ENCODE results near the gene POP5.

The POP5 gene

GRCh38 chr12:120573560-120573959 lies 7.6 kb downstream of the POP5 start:
- Histone ChIP-seq H3K4me1 (ENCODE audit: control insufficient read depth in 1 of 2, insufficient read depth in 1 of 2, low read depth in 1 of 2, low read length in 1 of 2) (no peaks in the 10 kb centered on the region), H3K27ac (no peak overlapping the region), H3K9me3 (no peaks in the 10 kb centered on the region), H3K4me3 (ENCODE audit: low read depth in 1 of 2, low read length in 1 of 2) (no peak overlapping the region), H3K27me3 (no peaks in the 10 kb centered on the region), H3K36me3 (peaks cover 100% of the 10 kb centered on the region)
- no peak for TF ChIP-seq CTCF (IDR thresholded peaks at IDR 0.05)

GRCh38 chr12:120571299-120571698 lies 9.9 kb downstream of the POP5 start:
- Histone ChIP-seq H3K4me1 (ENCODE audit: control insufficient read depth in 1 of 2, insufficient read depth in 1 of 2, low read depth in 1 of 2, low read length in 1 of 2) (no peaks in the 10 kb centered on the region), H3K4me3 (ENCODE audit: low read depth in 1 of 2, low read length in 1 of 2) (no peak overlapping the region), H3K36me3 (peaks cover 100% of the 10 kb centered on the region), H3K9me3 (no peaks in the 10 kb centered on the region), H3K27me3 (no peaks in the 10 kb centered on the region), H3K27ac (no peak overlapping the region)
- TF ChIP-seq CTCF (IDR thresholded peaks at IDR 0.05): no peak

GRCh38 chr12:120563495-120563894 lies 17.7 kb downstream of the POP5 start:
- peaks cover 9% of the 10 kb centered on the region for H3K9me3 ChIP-seq
- no peaks in the 10 kb centered on the region for H3K4me1 ChIP-seq (ENCODE audit: control insufficient read depth in 1 of 2, insufficient read depth in 1 of 2, low read depth in 1 of 2, low read length in 1 of 2)
- no peaks in the 10 kb centered on the region for H3K27me3 ChIP-seq
- no peak overlapping the region for H3K27ac ChIP-seq
- no peak overlapping the region for H3K4me3 ChIP-seq (ENCODE audit: low read depth in 1 of 2, low read length in 1 of 2)
- H3K36me3 ChIP-seq: peaks cover 98% of the 10 kb centered on the region
- no peak for TF ChIP-seq CTCF (IDR thresholded peaks at IDR 0.05)

GRCh38 chr12:120562906-120563305 lies 18.3 kb downstream of the POP5 start:
- Histone ChIP-seq H3K36me3 (peaks cover 98% of the 10 kb centered on the region), H3K4me3 (ENCODE audit: low read depth in 1 of 2, low read length in 1 of 2) (no peak overlapping the region), H3K27ac (no peak overlapping the region), H3K9me3 (peaks cover 9% of the 10 kb centered on the region), H3K27me3 (no peaks in the 10 kb centered on the region), H3K4me1 (ENCODE audit: control insufficient read depth in 1 of 2, insufficient read depth in 1 of 2, low read depth in 1 of 2, low read length in 1 of 2) (no peaks in the 10 kb centered on the region)
- TF ChIP-seq CTCF (IDR thresholded peaks at IDR 0.05): no peak

- no peak overlapping the region for H3K27ac ChIP-seq
- no peaks in the 10 kb centered on the region for H3K9me3 ChIP-seq
- H3K4me1 ChIP-seq (ENCODE audit: control insufficient read depth in 1 of 2, insufficient read depth in 1 of 2, low read depth in 1 of 2, low read length in 1 of 2): peaks cover 2 to 5% of the 10 kb centered on the region in 2 experiments
- no peak for TF ChIP-seq CTCF (IDR thresholded peaks at IDR 0.05)
- no peak overlapping the region for H3K4me3 ChIP-seq (ENCODE audit: low read depth in 1 of 2, low read length in 1 of 2)
- no peaks in the 10 kb centered on the region for H3K27me3 ChIP-seq
- peaks cover 96% of the 10 kb centered on the region for H3K36me3 ChIP-seq
Measured at GRCh38 chr12:120557589-120557988, 23.6 kb downstream of the POP5 start.

- no peak overlapping the region for H3K27ac ChIP-seq
- H3K27me3 ChIP-seq: no peaks in the 10 kb centered on the region
- peaks cover 81% of the 10 kb centered on the region for H3K36me3 ChIP-seq
- no peaks in the 10 kb centered on the region for H3K9me3 ChIP-seq
- no peak for TF ChIP-seq CTCF (IDR thresholded peaks at IDR 0.05)
- peaks cover 29 to 34% of the 10 kb centered on the region in 2 experiments for H3K4me1 ChIP-seq (ENCODE audit: control insufficient read depth in 1 of 2, insufficient read depth in 1 of 2, low read depth in 1 of 2, low read length in 1 of 2)
- H3K4me3 ChIP-seq (ENCODE audit: low read depth in 1 of 2, low read length in 1 of 2): no peak overlapping the region
Measured at GRCh38 chr12:120554678-120555077, 26.5 kb downstream of the POP5 start.
